GM19372 (cell line): ENCODE measurements around the gene SCYL3.
A peak's percentile ranks its signal among the peaks of the same experiment; 100 is the strongest.
"Not testable (repeated sequence)": the region's sequence is repeated elsewhere in the genome, so short reads cannot be mapped to it uniquely, and the experiment has no call there.

Experiments
- ATAC-seq: cut with Tn5 transposase; IDR thresholded peaks from one replicate; pipeline ENCODE4 v1.9.1; 2021; ENCODE audit warnings: mild to moderate bottlenecking, low read depth, moderate library complexity; ENCODE audit not compliant: unreplicated experiment

The SCYL3 gene

GRCh38 chr1:169873582-169874199 is 20.0 kb downstream of the SCYL3 start:
- no peak for ATAC-seq

- no peak for ATAC-seq
Observed at GRCh38 chr1:169872906-169873305, 20.8 kb downstream of the SCYL3 start.

- ATAC-seq = not testable (repeated sequence)
Observed at GRCh38 chr1:169871988-169872387, 21.7 kb downstream of the SCYL3 start.

GRCh38 chr1:169869426-169869825 is 24.3 kb downstream of the SCYL3 start:
- no peak for ATAC-seq

GRCh38 chr1:169868978-169869377 is 24.7 kb downstream of the SCYL3 start:
- no peak for ATAC-seq

GRCh38 chr1:169867012-169867675 is 26.6 kb downstream of the SCYL3 start:
- ATAC-seq = no peak

- no peak for ATAC-seq
Observed at GRCh38 chr1:169866577-169866976, 27.1 kb downstream of the SCYL3 start.

- ATAC-seq = not testable (repeated sequence)
Observed at GRCh38 chr1:169864531-169864930, 29.2 kb downstream of the SCYL3 start.

- no peak for ATAC-seq
Observed at GRCh38 chr1:169860750-169861149, 32.9 kb downstream of the SCYL3 start.

GRCh38 chr1:169860187-169860586 is 33.5 kb downstream of the SCYL3 start:
- ATAC-seq = peak; percentile 67

- ATAC-seq = no peak
Observed at GRCh38 chr1:169859001-169859400, 34.7 kb downstream of the SCYL3 start.

GRCh38 chr1:169858467-169858866 is 35.2 kb downstream of the SCYL3 start:
- ATAC-seq = no peak

- ATAC-seq = no peak
Observed at GRCh38 chr1:169853341-169853740, 40.4 kb downstream of the SCYL3 start.

- ATAC-seq = no peak
Observed at GRCh38 chr1:169849346-169850022, 44.2 kb downstream of the SCYL3 start.

GRCh38 chr1:169848456-169848855 is 45.2 kb downstream of the SCYL3 start:
- ATAC-seq = no peak

- no peak for ATAC-seq
Observed at GRCh38 chr1:169844941-169845608, 48.6 kb downstream of the SCYL3 start.

- ATAC-seq = no peak
Observed at GRCh38 chr1:169838942-169839341, 54.8 kb downstream of the SCYL3 start.

- ATAC-seq = no peak
Observed at GRCh38 chr1:169836198-169836597, 57.5 kb downstream of the SCYL3 start.

- no peak for ATAC-seq
Observed at GRCh38 chr1:169835647-169836046, 58.0 kb downstream of the SCYL3 start.

- no peak for ATAC-seq
Observed at GRCh38 chr1:169834869-169835268, 58.8 kb downstream of the SCYL3 start.

GRCh38 chr1:169833179-169833901 is 60.4 kb downstream of the SCYL3 start:
- ATAC-seq = no peak
